Stomach smooth muscle (tissue), 2 donors: ENCODE results near the gene RELCH.

Experiments
- H3K27ac ChIP-seq: one replicate; pipeline ENCODE4 v1.7.0; 2013; ENCODE audit warnings: mild to moderate bottlenecking, low read length, inconsistent platforms
- H3K27me3 ChIP-seq, 2 donors: one replicate each; pipeline ENCODE4 v1.7.0; 2013; ENCODE audit warnings: low read length in 2 of 2; ENCODE audit not compliant: insufficient read depth in 2 of 2, control insufficient read depth in 1 of 2
- H3K36me3 ChIP-seq, 2 donors: one replicate each; pipeline ENCODE4 v1.7.0; 2013; ENCODE audit warnings: low read length in 2 of 2; ENCODE audit not compliant: control insufficient read depth in 2 of 2, insufficient read depth in 2 of 2
- H3K4me1 ChIP-seq: one replicate; pipeline ENCODE4 v1.7.0; 2013; ENCODE audit warnings: low read length; ENCODE audit not compliant: control insufficient read depth, insufficient read depth
- H3K4me3 ChIP-seq, 2 donors: one replicate each; pipeline ENCODE4 v1.7.0; 2013; ENCODE audit warnings: low read length in 2 of 2
- H3K9ac ChIP-seq, 2 donors: one replicate each; pipeline ENCODE4 v1.7.0; 2013; ENCODE audit warnings: low read length in 2 of 2, mild to moderate bottlenecking in 1 of 2
- H3K9me3 ChIP-seq, 2 donors: one replicate each; pipeline ENCODE4 v1.7.0; 2013; ENCODE audit warnings: low read length in 2 of 2; ENCODE audit not compliant: control insufficient read depth in 2 of 2
- donor health status: healthy.
- donor health status: Pancreatic carcinoma.

RELCH gene

GRCh38 chr18:62250475-62250874, 63.4 kb downstream of the RELCH start:
- Histone ChIP-seq H3K36me3 (peaks cover 0 to 6% of the 10 kb centered on the region in 2 donors), H3K27me3 (no peaks in the 10 kb centered on the region), H3K9ac (no peak overlapping the region), H3K9me3 (no peaks in the 10 kb centered on the region), H3K4me3 (no peak overlapping the region), H3K4me1 (no peaks in the 10 kb centered on the region), H3K27ac (no peak overlapping the region)

DNA sequence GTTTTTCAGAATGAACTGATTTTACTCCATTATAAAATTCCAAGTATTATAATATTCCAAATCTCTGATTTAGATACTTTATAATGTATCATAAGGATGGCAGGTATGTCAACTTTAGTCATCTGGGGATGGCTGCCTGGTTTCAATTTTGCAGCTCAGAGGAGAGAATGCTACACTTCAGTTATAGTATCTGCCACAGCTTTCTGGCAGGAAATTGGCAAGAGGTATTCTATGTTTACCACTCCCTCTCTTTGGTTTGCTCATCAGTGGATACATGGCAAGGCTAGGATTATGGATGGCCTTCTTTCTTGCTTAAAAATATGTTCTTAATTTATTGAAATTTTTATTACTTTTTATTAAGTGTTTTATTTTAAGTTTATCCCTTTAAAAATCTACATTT, 71.0 kb downstream of the RELCH start:
- no peaks in the 10 kb centered on the region for H3K27me3 ChIP-seq
- H3K4me3 ChIP-seq: no peak overlapping the region
- no peaks in the 10 kb centered on the region for H3K9me3 ChIP-seq
- peaks cover 2 to 26% of the 10 kb centered on the region in 2 donors for H3K36me3 ChIP-seq
- no peaks in the 10 kb centered on the region for H3K4me1 ChIP-seq
- H3K9ac ChIP-seq: no peak overlapping the region
- H3K27ac ChIP-seq: no peak overlapping the region

DNA sequence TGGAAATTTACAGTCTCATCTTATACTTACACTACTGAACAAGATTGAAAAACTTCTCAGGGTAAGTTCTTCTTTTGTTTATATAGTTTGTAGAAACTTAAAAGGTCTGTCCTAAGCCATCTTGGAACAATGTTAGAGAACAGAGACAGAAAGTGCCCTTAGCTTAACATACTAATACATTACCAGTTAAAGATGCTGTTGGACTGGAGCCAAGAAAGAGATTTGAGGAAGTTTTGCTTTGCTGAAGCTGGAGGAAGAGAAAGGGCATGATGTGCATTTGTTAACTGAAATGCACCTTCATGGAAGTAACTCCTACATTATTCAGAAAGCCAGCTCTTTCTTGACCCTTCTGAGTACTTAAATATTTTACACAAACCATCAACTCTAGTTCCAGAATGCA, 71.6 kb downstream of the RELCH start:
- no peak overlapping the region for H3K4me3 ChIP-seq
- no peak overlapping the region for H3K27ac ChIP-seq
- no peaks in the 10 kb centered on the region for H3K9me3 ChIP-seq
- peaks cover 2 to 26% of the 10 kb centered on the region in 2 donors for H3K36me3 ChIP-seq
- no peaks in the 10 kb centered on the region for H3K4me1 ChIP-seq
- no peaks in the 10 kb centered on the region for H3K27me3 ChIP-seq
- no peak overlapping the region for H3K9ac ChIP-seq

- H3K27me3 ChIP-seq: no peaks in the 10 kb centered on the region
- no peak overlapping the region for H3K27ac ChIP-seq
- H3K9me3 ChIP-seq: no peaks in the 10 kb centered on the region
- H3K36me3 ChIP-seq: peaks cover 7 to 34% of the 10 kb centered on the region in 2 donors
- no peaks in the 10 kb centered on the region for H3K4me1 ChIP-seq
- H3K9ac ChIP-seq: no peak overlapping the region
- no peak overlapping the region for H3K4me3 ChIP-seq
Measured at GRCh38 chr18:62262061-62262460, 75.0 kb downstream of the RELCH start.

- peaks cover 12 to 31% of the 10 kb centered on the region in 2 donors for H3K36me3 ChIP-seq
Measured at GRCh38 chr18:62264984-62265383, 77.9 kb downstream of the RELCH start.

DNA sequence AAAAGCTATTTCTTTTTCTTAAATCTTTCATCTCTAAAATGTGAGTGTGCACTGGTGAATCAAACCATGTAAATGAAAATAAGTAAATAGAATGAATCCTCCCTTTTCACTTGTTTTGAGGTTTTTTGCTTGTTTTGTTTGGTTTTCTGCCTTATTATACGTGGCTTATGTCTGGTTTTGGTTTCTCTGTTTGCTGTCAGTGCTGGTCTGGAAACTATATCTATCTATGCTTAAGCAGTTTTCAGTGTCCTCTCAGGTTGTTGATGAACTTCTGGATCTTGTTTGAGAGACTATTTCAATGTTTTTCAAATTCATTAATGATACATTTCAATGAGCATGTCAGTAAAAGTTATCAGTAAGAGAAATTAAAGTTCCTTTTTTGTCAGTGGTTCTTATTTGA, 90.0 kb downstream of the RELCH start:
- H3K9ac ChIP-seq: no peak overlapping the region
- no peak overlapping the region for H3K27ac ChIP-seq
- no peak overlapping the region for H3K4me3 ChIP-seq
- peaks cover 6 to 7% of the 10 kb centered on the region in 2 donors for H3K36me3 ChIP-seq
- H3K4me1 ChIP-seq: no peaks in the 10 kb centered on the region
- H3K9me3 ChIP-seq: no peaks in the 10 kb centered on the region
- H3K27me3 ChIP-seq: no peaks in the 10 kb centered on the region

More at GRCh38 chr18:62264984-62265383, 77.9 kb downstream of the RELCH start:
- H3K27ac ChIP-seq: no peak overlapping the region
- no peak overlapping the region for H3K9ac ChIP-seq
- H3K27me3 ChIP-seq: no peaks in the 10 kb centered on the region
- H3K4me1 ChIP-seq: no peaks in the 10 kb centered on the region
- no peaks in the 10 kb centered on the region for H3K9me3 ChIP-seq
- no peak overlapping the region for H3K4me3 ChIP-seq

DNA sequence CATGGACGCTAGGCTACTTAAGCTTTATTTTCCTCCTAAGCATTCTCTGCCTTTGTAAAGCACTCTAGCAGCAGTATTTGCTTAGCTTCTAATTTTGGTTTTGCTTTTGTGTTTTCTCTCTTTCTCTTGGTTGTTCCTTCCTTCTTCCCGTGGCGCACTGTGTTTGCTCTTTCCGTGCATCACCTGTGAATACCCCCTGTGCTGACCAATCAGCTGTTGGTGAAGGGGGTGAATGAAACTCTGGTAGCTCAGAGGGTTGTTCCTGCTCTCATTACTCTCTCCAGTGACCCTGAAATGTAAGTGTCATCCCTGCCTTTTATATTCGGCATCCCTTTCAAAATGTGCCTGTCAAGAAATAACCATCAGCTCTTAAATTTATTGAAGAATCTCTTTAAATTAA, 92.5 kb downstream of the RELCH start:
- Histone ChIP-seq H3K27ac (no peak overlapping the region), H3K4me3 (no peak overlapping the region), H3K4me1 (no peaks in the 10 kb centered on the region), H3K9ac (no peak overlapping the region), H3K27me3 (no peaks in the 10 kb centered on the region), H3K9me3 (no peaks in the 10 kb centered on the region), H3K36me3 (peaks cover 4 to 6% of the 10 kb centered on the region in 2 donors)

- peaks cover 4 to 5% of the 10 kb centered on the region in 2 donors for H3K36me3 ChIP-seq
- no peaks in the 10 kb centered on the region for H3K4me1 ChIP-seq
- no peak overlapping the region for H3K4me3 ChIP-seq
- no peaks in the 10 kb centered on the region for H3K27me3 ChIP-seq
- H3K9me3 ChIP-seq: no peaks in the 10 kb centered on the region
- H3K9ac ChIP-seq: no peak overlapping the region
- H3K27ac ChIP-seq: no peak overlapping the region
Measured at GRCh38 chr18:62280058-62280457, 93.0 kb downstream of the RELCH start.

DNA sequence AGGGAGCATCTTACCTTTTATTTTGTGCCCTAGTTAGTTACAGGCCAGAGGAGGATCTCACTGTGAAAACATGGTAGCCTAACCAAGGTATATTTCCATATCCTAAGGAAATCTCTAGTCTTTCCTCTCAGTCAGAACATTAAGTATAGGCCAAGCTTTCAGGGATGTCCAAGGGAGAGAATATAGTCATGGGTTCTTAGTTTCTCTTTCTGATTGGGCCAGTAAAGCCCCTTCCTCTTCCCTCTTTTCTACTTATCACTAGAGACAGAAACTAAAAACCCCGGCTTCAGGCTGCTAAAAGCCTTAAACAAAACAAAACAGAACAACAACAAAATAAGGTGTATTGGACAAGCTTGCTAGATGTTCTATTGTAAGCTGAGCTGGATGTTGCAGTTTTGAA, 93.7 kb downstream of the RELCH start:
- Histone ChIP-seq H3K27me3 (no peaks in the 10 kb centered on the region), H3K4me1 (no peaks in the 10 kb centered on the region), H3K36me3 (peaks cover 5 to 7% of the 10 kb centered on the region in 2 donors), H3K4me3 (no peak overlapping the region), H3K9ac (no peak overlapping the region), H3K9me3 (no peaks in the 10 kb centered on the region), H3K27ac (no peak overlapping the region)

DNA sequence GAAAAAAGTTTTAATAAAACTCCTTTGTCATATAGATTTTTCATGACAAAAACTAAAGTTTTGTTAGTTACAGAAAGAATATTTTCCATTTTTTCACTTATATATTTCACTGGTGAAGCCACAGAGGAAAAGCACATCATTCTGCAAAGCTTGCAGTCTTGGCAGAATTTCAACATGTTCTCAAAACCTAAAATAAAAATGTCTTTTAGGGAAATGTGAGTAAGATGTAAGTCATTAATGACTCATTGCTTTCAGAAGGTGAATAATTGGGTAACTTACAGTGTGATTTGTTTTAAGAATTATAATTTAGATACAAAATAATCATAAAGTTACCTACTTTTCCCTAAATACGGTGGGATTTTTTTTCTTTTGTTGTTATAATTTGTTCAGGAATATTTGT, 94.6 kb downstream of the RELCH start:
- peaks cover 5 to 7% of the 10 kb centered on the region in 2 donors for H3K36me3 ChIP-seq
- H3K9ac ChIP-seq: no peak overlapping the region
- no peaks in the 10 kb centered on the region for H3K4me1 ChIP-seq
- no peak overlapping the region for H3K27ac ChIP-seq
- no peak overlapping the region for H3K4me3 ChIP-seq
- H3K9me3 ChIP-seq: no peaks in the 10 kb centered on the region
- no peaks in the 10 kb centered on the region for H3K27me3 ChIP-seq

DNA sequence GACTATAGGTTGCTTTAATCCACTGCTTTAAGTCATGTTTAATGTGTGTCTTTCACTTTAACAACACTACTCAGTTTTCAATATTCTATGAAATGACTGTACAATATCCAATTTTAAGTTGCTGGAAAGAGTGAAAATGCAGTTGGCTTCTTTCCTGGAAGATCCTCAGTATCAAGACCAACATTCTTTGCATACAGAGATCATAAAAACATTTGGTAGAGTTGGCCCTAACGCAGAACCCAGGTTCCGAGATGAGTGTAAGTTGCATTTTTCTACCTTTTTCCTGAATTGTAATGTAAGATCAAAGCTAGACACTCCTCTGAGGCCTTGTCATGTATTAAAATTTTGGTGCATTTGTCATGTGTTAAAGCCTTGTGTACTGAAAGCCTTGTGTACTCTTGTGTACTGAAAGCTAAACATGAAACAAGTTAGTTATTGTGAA, 95.2 kb downstream of the RELCH start:
- Histone ChIP-seq H3K27me3 (no peaks in the 10 kb centered on the region), H3K27ac (no peak overlapping the region), H3K9ac (no peak overlapping the region), H3K4me1 (no peaks in the 10 kb centered on the region), H3K4me3 (no peak overlapping the region), H3K9me3 (no peaks in the 10 kb centered on the region), H3K36me3 (peaks cover 5 to 7% of the 10 kb centered on the region in 2 donors)
